HEK293 (cell line): ENCODE results near the gene PRELID3B.

Experiments used
- CTCF ChIA-PET: fragments of 350-600 bp; formaldehyde crosslinking; extraction: SDS; loops from one replicate; lab custom pipeline; 2021; ENCODE audit warnings: antibody characterized with exemption; lab: Yijun Ruan, JAX
- POLR2A ChIA-PET: fragments of 300-600 bp; formaldehyde crosslinking; extraction: SDS; loops from one replicate; lab custom pipeline; 2020; ENCODE audit warnings: antibody characterized with exemption, inconsistent platforms; lab: Yijun Ruan, JAX
- H3K27ac ChIP-seq: fragments of 200-500 bp; sonication (Bioruptor generic); 2 replicates; pipeline ENCODE4 v1.5.1; 2014; ENCODE audit warnings: low read depth, low read length, control low read depth, inconsistent platforms; ENCODE audit errors: extremely low read depth
- H3K36me3 ChIP-seq, 2 experiments: fragments of 200-500 bp in 1 of 2; sonication (Bioruptor generic) in 1 of 2; 1 replicate in 1 of 2; 2 replicates in 1 of 2; pipeline ENCODE4 v1.5.1; 2014 to 2017; ENCODE audit warnings: inconsistent platforms in 2 of 2, low read length in 2 of 2; ENCODE audit not compliant: control insufficient read depth in 2 of 2, insufficient read depth in 1 of 2
- H3K4me1 ChIP-seq: fragments of 200-500 bp; sonication (Bioruptor generic); 2 replicates; pipeline ENCODE4 v1.5.1; 2014; ENCODE audit warnings: mild to moderate bottlenecking, low read length, inconsistent platforms; ENCODE audit not compliant: control insufficient read depth, insufficient read depth
- H3K4me3 ChIP-seq: 2 replicates; pipeline ENCODE4 v1.5.1; 2011; ENCODE audit warnings: low read depth, mild to moderate bottlenecking, control low read depth, low read length, moderate library complexity
- H3K9me3 ChIP-seq: fragments of 200-500 bp; sonication (Bioruptor generic); 2 replicates; pipeline ENCODE4 v1.5.1; 2014; ENCODE audit warnings: low read depth, low read length, inconsistent platforms; ENCODE audit not compliant: control insufficient read depth, insufficient read depth
- IKZF3 ChIP-seq: fragments of 450-650 bp; IDR thresholded peaks from 2 replicates; pipeline ENCODE4 v1.5.0; 2018; ENCODE audit warnings: missing biosample characterization, mild to moderate bottlenecking, missing genetic modification characterization, moderate library complexity
- KLF9 ChIP-seq: fragments of 450-650 bp; formaldehyde crosslinking; IDR thresholded peaks from 2 replicates; pipeline ENCODE4 v1.5.1; 2016; ENCODE audit warnings: missing biosample characterization, missing genetic modification characterization, low read depth
- TRIM28 ChIP-seq: IDR thresholded peaks from 2 replicates; pipeline ENCODE4 v1.6.1; 2011; ENCODE audit warnings: low read length, control low read depth, borderline replicate concordance
- ZBTB7A ChIP-seq: fragments of 450-650 bp; formaldehyde crosslinking; IDR thresholded peaks from 2 replicates; pipeline ENCODE4 v1.5.1; 2016; ENCODE audit warnings: low read depth, missing biosample characterization, missing genetic modification characterization
- ZFHX2 ChIP-seq: fragments of 450-650 bp; formaldehyde crosslinking; conservative IDR thresholded peaks from 2 replicates; pipeline ENCODE4 v1.5.1; 2016; ENCODE audit warnings: missing biosample characterization, missing genetic modification characterization
- ZIC2 ChIP-seq: fragments of 450-650 bp; formaldehyde crosslinking; IDR thresholded peaks from 2 replicates; pipeline ENCODE4 v1.5.1; 2016; ENCODE audit warnings: missing biosample characterization, missing genetic modification characterization
- ZNF114 ChIP-seq: fragments of 450-650 bp; formaldehyde crosslinking; IDR thresholded peaks from 2 replicates; pipeline ENCODE4 v1.5.0; 2017; ENCODE audit warnings: missing biosample characterization, missing genetic modification characterization
- ZNF138 ChIP-seq: fragments of 450-650 bp; formaldehyde crosslinking; IDR thresholded peaks from 2 replicates; pipeline ENCODE4 v1.5.1; 2016; ENCODE audit warnings: missing biosample characterization, missing genetic modification characterization, borderline replicate concordance
- ZNF157 ChIP-seq: fragments of 450-650 bp; formaldehyde crosslinking; IDR thresholded peaks from 2 replicates; pipeline ENCODE4 v1.5.1; 2016; ENCODE audit warnings: missing biosample characterization, missing genetic modification characterization
- ZNF175 ChIP-seq: fragments of 450-650 bp; formaldehyde crosslinking; IDR thresholded peaks from 2 replicates; pipeline ENCODE4 v1.5.1; 2016; ENCODE audit warnings: missing biosample characterization, missing genetic modification characterization
- ZNF202 ChIP-seq: fragments of 450-650 bp; formaldehyde crosslinking; IDR thresholded peaks from 2 replicates; pipeline ENCODE4 v1.5.1; 2016; ENCODE audit warnings: missing biosample characterization, missing genetic modification characterization, borderline replicate concordance
- ZNF223 ChIP-seq: fragments of 450-650 bp; formaldehyde crosslinking; IDR thresholded peaks from 2 replicates; pipeline ENCODE4 v1.5.1; 2016; ENCODE audit warnings: missing biosample characterization, missing genetic modification characterization
- ZNF324 ChIP-seq: fragments of 450-650 bp; formaldehyde crosslinking; IDR thresholded peaks from 2 replicates; pipeline ENCODE4 v1.5.1; 2016; ENCODE audit warnings: missing biosample characterization, missing genetic modification characterization
- ZNF350 ChIP-seq: fragments of 450-650 bp; formaldehyde crosslinking; IDR thresholded peaks from 2 replicates; pipeline ENCODE4 v1.5.0; 2017; ENCODE audit warnings: missing biosample characterization, mild to moderate bottlenecking, missing genetic modification characterization
- ZNF404 ChIP-seq: fragments of 450-650 bp; formaldehyde crosslinking; IDR thresholded peaks from 2 replicates; pipeline ENCODE4 v1.5.1; 2017; ENCODE audit warnings: missing biosample characterization, missing genetic modification characterization
- ZNF501 ChIP-seq: fragments of 450-650 bp; formaldehyde crosslinking; IDR thresholded peaks from 2 replicates; pipeline ENCODE4 v1.5.1; 2016; ENCODE audit warnings: missing biosample characterization, missing genetic modification characterization
- ZNF560 ChIP-seq: fragments of 450-650 bp; formaldehyde crosslinking; IDR thresholded peaks from 2 replicates; pipeline ENCODE4 v1.5.1; 2017; ENCODE audit warnings: missing biosample characterization, missing genetic modification characterization, borderline replicate concordance
- ZNF626 ChIP-seq: fragments of 450-650 bp; sonication (Bioruptor Pico); formaldehyde crosslinking; IDR thresholded peaks from 2 replicates; pipeline ENCODE4 v1.5.1; 2018; ENCODE audit warnings: missing biosample characterization, missing genetic modification characterization, inconsistent platforms
- ZNF639 ChIP-seq: fragments of 450-650 bp; formaldehyde crosslinking; IDR thresholded peaks from 2 replicates; pipeline ENCODE4 v1.5.1; 2016; ENCODE audit warnings: missing biosample characterization, missing genetic modification characterization
- ZNF660 ChIP-seq: fragments of 450-650 bp; IDR thresholded peaks from 2 replicates; pipeline ENCODE4 v1.5.1; 2018; ENCODE audit warnings: missing biosample characterization, mild to moderate bottlenecking, missing genetic modification characterization
- ZNF785 ChIP-seq: fragments of 450-650 bp; formaldehyde crosslinking; IDR thresholded peaks from 2 replicates; pipeline ENCODE4 v1.5.1; 2016; ENCODE audit warnings: missing biosample characterization, missing genetic modification characterization
- ZSCAN23 ChIP-seq: fragments of 450-650 bp; formaldehyde crosslinking; IDR thresholded peaks from 2 replicates; pipeline ENCODE4 v1.5.1; 2016; ENCODE audit warnings: missing biosample characterization, missing genetic modification characterization
- ZXDB ChIP-seq: fragments of 450-650 bp; formaldehyde crosslinking; IDR thresholded peaks from 2 replicates; pipeline ENCODE4 v1.5.1; 2016; ENCODE audit warnings: missing biosample characterization, missing genetic modification characterization
- TF ChIP-seq, protein P1 (sequence below): fragments of 450-650 bp; formaldehyde crosslinking; IDR thresholded peaks from 2 replicates; pipeline ENCODE4 v1.5.1; 2016; ENCODE audit warnings: missing biosample characterization, missing genetic modification characterization
- TF ChIP-seq, protein P2 (sequence below): fragments of 450-650 bp; formaldehyde crosslinking; IDR thresholded peaks from 2 replicates; pipeline ENCODE4 v1.5.1; 2016; ENCODE audit warnings: missing biosample characterization, missing genetic modification characterization, borderline replicate concordance

Gene PRELID3B

DNA sequence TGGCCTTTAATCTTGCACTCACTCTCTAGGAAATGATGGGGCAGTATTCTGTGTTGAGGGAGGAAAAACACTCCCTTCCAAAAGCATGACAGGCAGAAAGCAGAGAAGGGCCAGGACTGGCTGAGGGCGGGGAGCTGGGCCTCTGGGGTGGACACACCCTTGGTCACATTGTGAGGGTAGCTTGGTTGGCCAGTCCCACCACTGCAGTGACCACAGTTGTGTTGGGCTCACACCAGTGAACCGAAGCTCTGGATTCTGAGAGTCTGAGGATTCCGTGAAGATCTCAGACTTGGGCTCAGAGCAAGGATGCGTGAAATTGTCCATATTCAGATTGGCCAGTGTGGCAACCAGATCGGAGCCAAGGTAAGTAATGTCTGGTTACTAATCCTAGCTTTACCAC is 23.4 kb downstream of the PRELID3B start, which contains the start of gene TUBB1:
Gene TUBB1 (plus strand): TSS at position 213 of the 400 bp plus-strand sequence. CDS start 94 bp downstream, at position 307.
- Histone ChIP-seq H3K4me3 (no peak within 1 kb of the TSS), H3K36me3 (peaks cover 3 to 17% of the 10 kb centered on the region in 2 experiments; a peak in 2 of 3 replicates), H3K4me1 (no peaks in the 10 kb centered on the region), H3K9me3 (no peaks in the 10 kb centered on the region), H3K27ac (no peak within 1 kb of the TSS)
- TF ChIP-seq ZNF639 (tag by site-specific recombination) (no peak), ZNF350 (tag by site-specific recombination) (no peak), ZFHX2 (tag by site-specific recombination) (no peak), ZNF138 (tag by site-specific recombination) (no peak), TRIM28 (no peak), ZNF660 (no peak), ZNF223 (tag by site-specific recombination) (no peak), ZSCAN23 (no peak), ZNF626 (tag by site-specific recombination) (no peak), ZNF404 (tag by site-specific recombination) (no peak), KLF9 (tag by site-specific recombination) (no peak), ZNF560 (tag by site-specific recombination) (no peak), ZXDB (tag by site-specific recombination) (no peak), ZBTB7A (no peak), ZNF501 (no peak), ZNF202 (tag by site-specific recombination) (no peak), IKZF3 (tag by site-specific recombination) (no peak), ZNF114 (no peak)
- TF ChIP-seq, protein P1, sequence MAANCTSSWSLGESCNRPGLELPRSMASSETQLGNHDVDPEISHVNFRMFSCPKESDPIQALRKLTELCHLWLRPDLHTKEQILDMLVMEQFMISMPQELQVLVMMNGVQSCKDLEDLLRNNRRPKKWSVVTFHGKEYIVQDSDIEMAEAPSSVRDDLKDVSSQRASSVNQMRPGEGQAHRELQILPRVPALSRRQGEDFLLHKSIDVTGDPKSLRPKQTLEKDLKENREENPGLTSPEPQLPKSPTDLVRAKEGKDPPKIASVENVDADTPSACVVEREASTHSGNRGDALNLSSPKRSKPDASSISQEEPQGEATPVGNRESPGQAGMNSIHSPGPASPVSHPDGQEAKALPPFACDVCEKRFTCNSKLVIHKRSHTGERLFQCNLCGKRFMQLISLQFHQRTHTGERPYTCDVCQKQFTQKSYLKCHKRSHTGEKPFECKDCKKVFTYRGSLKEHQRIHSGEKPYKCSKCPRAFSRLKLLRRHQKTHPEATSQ (tag by site-specific recombination): no peak
- TF ChIP-seq, protein P2, sequence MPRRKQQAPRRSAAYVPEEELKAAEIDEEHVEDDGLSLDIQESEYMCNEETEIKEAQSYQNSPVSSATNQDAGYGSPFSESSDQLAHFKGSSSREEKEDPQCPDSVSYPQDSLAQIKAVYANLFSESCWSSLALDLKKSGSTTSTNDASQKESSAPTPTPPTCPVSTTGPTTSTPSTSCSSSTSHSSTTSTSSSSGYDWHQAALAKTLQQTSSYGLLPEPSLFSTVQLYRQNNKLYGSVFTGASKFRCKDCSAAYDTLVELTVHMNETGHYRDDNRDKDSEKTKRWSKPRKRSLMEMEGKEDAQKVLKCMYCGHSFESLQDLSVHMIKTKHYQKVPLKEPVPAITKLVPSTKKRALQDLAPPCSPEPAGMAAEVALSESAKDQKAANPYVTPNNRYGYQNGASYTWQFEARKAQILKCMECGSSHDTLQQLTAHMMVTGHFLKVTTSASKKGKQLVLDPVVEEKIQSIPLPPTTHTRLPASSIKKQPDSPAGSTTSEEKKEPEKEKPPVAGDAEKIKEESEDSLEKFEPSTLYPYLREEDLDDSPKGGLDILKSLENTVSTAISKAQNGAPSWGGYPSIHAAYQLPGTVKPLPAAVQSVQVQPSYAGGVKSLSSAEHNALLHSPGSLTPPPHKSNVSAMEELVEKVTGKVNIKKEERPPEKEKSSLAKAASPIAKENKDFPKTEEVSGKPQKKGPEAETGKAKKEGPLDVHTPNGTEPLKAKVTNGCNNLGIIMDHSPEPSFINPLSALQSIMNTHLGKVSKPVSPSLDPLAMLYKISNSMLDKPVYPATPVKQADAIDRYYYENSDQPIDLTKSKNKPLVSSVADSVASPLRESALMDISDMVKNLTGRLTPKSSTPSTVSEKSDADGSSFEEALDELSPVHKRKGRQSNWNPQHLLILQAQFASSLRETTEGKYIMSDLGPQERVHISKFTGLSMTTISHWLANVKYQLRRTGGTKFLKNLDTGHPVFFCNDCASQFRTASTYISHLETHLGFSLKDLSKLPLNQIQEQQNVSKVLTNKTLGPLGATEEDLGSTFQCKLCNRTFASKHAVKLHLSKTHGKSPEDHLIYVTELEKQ (tag by site-specific recombination): no peak
- CTCF ChIA-PET: interaction anchor here (1.0 kb wide), 1 partner anchor 203 kb away, joined by 3 read pairs; no protein-coding TSS in a partner anchor
- POLR2A ChIA-PET: interaction anchor here (5.1 kb wide), 1 partner anchor 13 kb away, joined by 19 read pairs; the partner anchor contains the start of gene ATP5F1E

DNA sequence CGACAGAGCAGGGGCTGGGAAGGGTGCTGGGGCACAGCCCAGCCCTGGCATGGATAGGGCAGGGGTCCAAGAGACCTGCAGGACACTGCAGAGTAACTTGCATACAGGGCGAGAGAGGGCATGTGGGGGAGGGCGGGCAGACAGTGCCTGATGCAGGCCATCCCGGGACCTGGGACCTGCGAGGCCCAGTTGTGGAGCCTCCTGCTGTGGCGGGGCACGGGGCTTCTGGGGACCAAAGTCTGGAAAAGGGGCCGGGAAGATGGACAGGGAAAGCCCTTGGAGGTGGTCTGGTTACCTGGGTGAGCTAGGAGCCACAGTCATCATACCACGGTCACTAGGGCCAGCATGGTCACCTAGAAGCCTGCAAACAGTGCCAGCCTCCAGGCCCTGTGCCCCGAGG is 23.8 kb downstream of the PRELID3B start:
- TF ChIP-seq ZNF175 (tag by site-specific recombination): no peak
- no peak for TF ChIP-seq ZIC2 (tag by site-specific recombination)
- TF ChIP-seq ZNF157 (tag by site-specific recombination): no peak
- TF ChIP-seq ZNF324: no peak
- no peak for TF ChIP-seq ZNF785 (tag by site-specific recombination)
- TF ChIP-seq, all 188 proteins: peak for 0
- POLR2A ChIA-PET: interaction anchor here (5.1 kb wide), 1 partner anchor 13 kb away, joined by 19 read pairs; the partner anchor contains the start of gene ATP5F1E
- no peak overlapping the region for H3K4me3 ChIP-seq
- CTCF ChIA-PET: interaction anchor here (1.0 kb wide), 1 partner anchor 203 kb away, joined by 3 read pairs; no protein-coding TSS in a partner anchor
- H3K27ac ChIP-seq: no peak overlapping the region
- no peaks in the 10 kb centered on the region for H3K9me3 ChIP-seq
- H3K4me1 ChIP-seq: no peaks in the 10 kb centered on the region
- H3K36me3 ChIP-seq: peaks cover 3 to 13% of the 10 kb centered on the region in 2 experiments; a peak in 2 of 3 replicates
